HG02798 (cell line): Measurements from ENCODE around the gene BCL2A1.

Source experiments
- ATAC-seq: cut with Tn5 transposase; IDR thresholded peaks from one replicate; pipeline ENCODE4 v1.9.1; 2021; ENCODE audit warnings: mild to moderate bottlenecking; ENCODE audit not compliant: unreplicated experiment, poor library complexity

The BCL2A1 gene

DNA sequence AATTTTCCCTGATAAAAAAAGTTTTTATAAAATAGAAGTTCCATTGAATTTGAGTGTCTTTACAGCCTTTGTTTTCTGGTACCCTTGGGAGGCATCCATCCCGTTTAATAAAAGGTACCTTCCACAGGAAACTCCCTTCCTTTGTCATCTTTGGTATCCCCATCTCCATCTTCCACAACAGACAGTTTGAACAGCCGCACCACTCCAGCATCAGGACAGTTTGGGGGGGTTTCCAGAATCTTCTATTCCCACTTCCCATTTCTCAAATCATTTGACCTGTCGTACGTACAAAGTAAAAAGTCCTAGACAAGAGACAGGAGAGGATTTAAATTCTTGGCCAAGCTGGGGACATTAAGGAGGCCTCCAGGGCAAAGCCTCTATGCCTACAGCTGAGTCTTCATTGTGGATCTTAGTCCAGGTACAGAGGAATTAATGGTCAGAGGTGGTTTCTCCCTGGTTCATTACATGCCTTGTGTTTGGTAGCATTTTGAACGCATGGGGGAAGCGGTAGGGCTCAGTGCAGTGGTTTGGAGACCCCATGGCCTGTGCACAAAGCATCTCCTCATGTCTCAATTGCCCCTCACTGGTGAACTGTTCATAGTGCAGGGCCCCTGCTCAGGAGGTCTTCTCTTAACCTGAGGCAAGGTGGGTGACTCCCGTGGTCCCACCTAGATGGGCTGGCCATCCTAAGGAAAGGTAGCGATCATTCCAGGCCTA, 19.4 kb upstream of the BCL2A1 start:
- ATAC-seq = no peak

DNA sequence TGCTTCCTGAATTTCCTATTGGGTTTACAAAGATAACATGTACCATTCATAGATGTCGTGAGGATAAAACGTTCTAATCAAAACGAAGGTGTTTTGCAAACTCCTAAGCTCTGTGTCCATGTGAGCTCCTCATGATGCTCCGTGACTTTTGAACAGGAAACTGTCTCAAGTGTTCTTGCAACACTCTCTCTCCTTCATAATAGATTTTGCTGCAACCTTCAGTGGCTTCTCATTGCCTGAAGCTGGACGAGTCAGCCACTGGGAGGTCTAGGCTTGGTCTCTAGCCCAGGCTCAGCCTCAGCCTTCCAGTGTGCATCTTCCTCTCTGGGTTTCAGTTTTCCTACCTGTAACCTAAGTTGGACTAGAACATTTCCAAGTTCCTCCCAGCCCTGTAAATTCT, 18.7 kb upstream of the BCL2A1 start:
- no peak for ATAC-seq

DNA sequence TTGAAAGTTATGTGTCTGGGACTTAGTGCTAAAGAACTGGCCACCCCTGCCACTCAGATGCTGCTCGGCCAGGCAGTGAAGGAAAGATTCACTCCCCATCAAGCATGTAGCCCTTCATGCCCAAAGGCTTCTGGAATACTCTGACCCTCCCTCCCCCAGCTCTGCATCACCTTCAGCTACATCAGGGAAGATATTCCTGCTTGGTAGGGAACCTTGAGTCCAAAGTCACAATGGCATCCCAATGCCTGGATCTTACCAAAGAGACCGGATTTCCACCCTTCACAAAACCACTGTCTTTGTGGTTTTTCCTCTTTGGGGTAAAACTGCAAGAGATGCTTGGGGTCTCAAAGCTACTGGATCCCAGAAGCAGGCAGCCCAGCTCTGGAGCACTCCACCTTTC, 18.2 kb upstream of the BCL2A1 start:
- ATAC-seq = no peak

DNA sequence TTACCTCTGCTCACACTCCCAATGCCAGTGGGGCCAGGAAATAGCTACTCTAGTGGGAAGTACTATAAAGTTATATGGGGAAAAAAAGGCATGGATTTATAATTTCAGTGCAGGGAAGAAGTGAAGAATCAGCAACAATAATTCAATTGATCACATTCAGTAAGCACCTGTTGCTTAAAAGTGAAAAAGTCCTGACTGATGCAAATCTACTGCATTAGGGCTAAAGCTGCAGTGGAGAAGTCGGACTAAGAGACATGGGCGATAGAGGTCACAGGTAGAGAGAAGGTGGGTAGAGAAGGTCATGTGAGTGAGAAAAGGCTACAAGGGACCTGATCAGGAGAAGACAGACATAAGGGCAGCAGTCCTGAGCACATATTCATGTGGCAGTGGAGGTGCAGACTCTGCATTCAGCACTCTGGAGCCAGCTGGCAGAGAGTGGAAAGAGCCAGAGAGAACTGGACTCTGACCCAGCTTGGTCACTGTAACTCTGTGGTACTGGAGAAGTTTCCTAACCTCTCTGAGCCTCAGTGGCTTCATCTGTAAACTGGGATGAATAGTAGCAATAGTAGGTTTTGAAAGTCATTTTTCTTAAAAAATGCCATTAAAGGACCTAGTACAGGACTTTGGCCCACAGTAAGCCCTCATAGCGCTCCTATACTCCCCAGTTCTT, 17.6 kb upstream of the BCL2A1 start:
- ATAC-seq = no peak

DNA sequence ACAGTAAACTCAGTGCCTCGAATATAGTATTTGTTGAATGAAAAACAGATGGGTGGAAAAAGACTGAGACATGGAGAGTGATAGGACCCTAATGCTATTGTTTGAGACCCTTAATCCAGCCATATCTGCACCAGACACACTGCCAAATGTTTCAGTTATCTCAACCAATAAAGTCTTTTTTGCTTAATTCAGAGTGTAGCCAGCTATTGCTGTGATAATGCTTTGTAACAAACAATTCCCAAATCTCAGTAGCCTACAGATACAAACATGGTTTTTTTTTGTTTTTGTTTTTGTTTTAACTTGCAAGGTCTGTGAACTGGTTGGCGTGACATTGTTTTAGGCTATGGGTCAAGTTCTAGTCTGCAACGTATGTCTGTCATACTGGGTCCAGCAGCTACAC, 17.0 kb upstream of the BCL2A1 start:
- no peak for ATAC-seq

DNA sequence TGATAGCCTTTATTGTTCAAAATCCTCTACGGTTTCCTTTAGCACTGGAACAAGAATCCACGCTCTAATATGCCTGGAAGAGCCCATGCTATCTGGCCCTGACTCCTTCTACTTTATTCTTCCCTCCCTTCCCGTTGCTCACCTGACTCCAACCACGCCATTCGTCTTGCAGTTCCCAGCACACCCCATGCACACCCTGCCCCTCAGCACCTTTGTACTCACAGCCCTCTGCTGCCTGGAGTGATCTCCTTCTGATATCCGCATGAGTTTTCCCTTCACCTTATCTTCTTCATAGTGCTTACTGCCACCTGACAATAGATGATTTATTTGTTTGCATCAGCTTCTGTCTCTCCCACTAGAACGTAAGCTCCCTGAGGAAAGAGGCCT, 16.6 kb upstream of the BCL2A1 start:
- ATAC-seq = no peak

DNA sequence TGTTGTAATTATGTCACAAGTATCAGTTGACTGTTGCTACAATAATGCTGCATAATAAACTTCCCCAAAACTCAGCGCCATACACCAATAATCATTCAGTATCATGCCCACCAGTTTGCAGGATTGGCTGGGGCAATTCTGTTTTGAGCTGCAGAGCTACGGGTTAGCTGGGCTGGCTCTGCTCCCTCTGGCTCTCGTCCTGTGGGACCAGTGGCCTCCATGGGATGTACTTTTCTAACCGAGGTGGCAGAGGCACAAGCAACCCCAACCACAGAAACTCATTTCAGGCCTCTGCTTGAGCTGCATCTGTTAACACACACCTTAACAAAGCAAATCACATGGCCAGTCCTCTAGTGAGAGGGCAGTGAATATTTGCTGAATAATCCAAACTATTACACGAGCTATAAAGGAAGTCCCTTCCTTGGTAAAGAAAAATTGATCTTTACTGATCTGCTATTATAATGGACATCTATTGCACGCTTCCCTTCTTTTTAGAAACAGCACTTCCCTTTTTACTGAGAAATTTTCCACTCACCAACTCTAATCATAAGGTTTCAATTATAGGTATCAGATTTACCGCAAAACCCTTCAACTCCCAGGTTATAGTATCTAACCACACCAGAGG, 10.9 kb upstream of the BCL2A1 start:
- ATAC-seq = peak; percentile 26

DNA sequence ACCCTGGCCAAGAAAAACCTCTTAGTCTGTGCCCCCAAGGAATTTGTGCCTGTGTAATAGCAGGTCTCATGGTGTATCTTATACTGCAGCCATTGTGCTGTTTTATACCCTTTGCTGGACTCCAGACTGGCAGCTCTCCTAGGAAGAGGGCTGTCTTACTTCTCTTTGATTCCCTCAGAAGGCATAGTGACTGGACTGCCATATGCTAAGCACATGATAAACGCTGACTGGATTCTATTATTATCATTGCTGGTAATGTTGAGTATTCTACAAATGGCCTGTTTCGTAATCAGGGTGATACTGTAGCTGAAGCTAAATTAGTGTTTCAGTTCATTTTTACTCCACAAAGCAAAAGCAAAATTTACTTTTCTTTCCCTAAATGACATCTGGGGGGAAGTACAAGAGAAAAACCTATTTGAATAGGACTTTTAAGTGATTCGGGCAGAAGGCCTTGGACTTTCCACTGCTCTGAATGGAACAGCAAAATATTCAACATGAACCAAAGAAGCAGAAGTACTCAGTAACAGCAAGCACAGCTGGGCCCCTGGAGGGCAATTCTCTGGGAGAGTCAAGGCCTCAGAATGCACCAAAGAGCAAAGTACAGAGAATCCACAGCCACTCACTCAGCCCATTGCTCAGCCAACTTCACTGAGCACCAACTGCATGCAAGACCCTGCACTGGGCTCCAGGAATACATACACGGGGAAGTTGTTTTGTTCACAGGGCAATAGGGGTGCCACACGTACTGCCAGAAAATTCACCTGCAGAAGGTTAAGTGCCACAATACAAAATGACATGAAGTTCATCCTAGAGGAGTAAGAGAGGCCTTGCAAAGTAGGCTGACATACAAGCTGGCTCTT, 7.9 kb upstream of the BCL2A1 start:
- peak; percentile 78 for ATAC-seq

DNA sequence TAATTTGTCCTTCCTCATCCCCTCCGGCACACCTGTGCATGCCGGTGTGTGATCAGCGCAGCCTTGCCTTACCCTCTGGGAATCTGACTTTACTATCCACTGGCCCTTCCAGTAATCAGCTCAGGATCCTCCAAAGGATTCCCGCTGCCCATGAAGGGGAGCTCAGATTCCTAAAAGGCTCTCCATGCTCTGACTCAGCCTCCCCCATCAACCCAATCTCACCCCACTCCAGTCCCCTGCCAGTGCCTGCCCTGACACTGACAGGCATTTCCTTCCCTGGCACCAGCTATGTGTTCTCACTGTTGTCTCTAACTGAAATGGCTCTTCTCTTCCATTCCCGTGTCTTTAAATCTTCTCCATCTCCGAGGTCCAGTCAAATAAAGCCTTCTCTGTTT, 7.3 kb upstream of the BCL2A1 start:
- no peak for ATAC-seq

DNA sequence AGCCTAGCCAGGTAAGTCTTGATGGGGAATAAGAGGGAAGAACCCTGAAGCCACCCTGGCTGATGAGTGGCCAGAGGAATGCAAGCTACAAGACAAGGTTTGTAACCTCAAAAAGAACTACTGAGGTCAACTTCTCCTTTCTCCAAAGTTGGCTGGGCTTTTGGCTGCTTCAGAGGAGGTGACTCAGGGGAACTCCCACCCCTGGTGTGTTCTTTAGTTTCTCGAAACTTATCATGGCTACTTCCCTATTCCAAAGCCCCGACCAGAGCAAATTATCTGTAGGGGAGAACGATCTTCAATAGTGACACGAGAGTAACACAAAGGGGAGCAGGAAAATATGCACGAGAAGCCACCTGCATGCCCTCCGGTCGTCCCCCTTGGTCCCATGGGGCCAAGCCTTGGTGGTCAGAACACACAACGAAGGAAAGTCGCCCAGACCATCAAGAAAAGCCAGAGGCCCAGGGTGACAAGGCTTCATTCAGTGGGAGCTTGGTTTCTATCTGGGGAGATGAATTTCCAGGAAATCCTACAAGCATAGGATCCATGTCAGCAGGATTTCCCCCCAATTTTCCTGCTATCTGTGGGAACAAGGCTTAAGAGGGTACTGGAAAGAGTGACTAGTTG, 6.5 kb upstream of the BCL2A1 start:
- peak; percentile 51 for ATAC-seq

DNA sequence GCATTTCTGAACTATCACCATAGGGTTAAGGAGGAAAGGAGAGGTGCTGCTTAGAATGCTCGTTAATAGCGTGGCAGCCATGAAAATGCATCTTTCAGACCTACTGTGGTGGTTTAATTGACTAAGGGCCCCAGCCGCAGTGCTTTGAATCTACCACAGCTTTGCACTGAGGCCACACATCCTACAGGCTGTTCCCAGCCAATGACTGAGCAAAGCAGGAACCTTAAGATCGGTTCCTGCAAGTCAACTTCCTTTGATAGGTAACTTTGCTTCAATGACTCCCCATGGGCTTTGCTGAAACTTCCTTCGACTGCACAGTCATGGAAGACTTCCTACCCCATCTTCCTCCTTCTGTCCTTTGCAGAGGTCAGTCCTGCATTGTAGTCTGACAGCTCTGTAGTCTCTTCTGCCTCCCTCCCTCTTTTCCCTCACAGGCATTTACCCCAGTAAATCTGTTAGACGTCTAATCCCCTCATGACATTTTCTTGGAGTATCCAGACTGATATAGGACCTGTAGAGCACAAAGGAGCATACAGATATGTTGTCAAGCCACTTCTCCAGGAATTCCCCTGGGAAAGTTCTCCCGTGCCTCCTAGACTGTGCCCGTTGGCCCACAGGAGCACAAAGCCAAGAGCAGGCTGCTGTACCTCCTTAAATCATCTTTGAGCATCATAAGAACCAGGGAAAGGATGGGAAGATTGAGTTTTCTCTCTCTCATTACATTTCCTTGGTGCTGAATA, 2.6 kb upstream of the BCL2A1 start:
- ATAC-seq = no peak

DNA sequence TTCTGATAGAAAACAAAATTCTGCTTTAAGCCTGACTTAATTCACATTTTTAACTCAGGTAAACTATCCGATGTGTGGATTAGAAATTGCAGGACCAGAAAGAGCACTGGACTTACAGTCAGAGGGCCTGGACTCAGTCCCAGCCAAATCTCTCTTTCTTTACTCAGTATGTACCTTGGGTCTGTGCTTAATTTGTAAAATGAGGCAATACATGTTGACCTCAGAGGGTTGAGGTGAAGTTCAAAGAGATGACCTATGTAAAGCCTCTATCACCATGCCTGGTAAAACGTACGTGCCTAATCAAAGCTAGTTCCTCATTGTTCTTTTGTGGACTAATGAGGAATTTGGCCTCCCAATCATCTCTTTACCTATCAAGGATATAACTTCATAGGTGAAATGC, 1.9 kb upstream of the BCL2A1 start:
- no peak for ATAC-seq

DNA sequence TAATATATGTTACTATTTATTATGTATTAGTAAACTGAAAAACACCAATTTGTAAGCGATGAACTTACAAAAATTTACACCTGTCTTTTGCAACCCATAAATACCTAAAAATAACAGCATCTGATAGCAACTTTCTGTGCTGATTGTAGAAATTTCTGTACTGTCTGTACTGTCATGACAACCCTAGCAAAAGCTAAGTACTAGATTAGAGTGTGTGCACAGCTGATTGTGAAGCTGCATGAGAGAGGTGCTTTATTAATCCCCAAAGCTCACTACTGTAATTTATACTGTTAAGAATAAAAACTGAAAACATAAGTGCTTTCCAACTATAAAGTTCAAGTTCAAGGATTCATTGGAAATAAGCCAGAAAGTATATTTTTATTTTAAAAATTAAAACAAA, 815 bp downstream of the BCL2A1 start:
- ATAC-seq = no peak

DNA sequence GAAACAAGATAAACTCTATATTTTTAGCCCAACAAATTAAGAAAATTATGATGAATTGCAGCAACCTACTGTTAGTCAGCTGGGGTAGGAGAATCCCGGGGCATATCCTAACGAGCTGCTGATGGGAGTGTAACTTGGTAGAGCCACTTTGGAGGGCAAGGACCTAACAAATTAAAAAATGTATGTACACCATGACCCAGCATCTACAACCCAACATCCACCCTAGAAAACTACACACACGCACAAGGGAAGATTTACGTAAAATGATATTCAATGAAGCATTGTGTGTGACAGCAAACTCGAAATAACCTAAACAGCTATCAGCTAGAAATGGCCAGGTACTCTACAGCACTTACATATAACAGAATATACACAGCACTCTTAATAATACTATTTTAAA, 1.9 kb downstream of the BCL2A1 start:
- ATAC-seq = no peak

DNA sequence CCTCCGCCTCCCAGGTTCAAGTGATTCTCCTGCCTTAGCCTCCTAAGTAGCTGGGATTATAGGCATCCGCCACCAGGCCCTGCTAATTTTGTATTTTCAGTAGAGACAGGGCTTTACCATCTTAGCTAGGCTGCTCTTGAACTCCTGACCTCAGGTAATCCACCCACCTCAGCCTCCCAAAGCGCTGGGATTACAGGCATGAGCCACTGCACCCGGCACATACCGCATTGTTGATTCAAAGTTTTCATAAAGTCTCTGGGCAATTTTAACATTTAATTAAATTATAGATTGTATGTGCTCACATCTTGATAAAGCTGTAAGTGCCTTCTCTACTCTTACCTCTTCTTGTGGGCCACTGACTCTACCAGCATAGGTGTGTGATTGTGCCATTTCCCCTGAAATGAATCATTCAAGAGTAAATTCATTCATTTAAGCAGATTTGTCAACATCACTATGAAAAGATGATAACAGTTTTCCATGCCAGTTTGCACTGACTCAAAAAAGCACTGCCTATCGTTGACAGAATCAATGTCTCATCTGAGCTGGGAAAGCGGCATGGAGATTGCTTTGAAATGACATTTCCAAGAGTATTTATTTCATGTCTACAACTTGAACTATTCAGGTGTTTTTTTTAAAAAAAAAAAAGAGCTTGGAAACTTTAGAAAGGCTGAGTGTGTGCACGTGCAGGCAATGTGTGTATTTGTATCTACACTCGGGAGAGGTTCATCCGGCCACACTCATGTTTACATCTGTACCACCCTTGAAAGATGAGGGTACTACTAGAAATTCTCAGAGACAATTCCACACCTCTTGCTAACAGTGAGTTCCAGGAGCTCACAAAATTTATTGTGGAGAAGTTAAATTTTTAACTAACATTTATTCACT, 3.5 kb downstream of the BCL2A1 start:
- no peak for ATAC-seq

DNA sequence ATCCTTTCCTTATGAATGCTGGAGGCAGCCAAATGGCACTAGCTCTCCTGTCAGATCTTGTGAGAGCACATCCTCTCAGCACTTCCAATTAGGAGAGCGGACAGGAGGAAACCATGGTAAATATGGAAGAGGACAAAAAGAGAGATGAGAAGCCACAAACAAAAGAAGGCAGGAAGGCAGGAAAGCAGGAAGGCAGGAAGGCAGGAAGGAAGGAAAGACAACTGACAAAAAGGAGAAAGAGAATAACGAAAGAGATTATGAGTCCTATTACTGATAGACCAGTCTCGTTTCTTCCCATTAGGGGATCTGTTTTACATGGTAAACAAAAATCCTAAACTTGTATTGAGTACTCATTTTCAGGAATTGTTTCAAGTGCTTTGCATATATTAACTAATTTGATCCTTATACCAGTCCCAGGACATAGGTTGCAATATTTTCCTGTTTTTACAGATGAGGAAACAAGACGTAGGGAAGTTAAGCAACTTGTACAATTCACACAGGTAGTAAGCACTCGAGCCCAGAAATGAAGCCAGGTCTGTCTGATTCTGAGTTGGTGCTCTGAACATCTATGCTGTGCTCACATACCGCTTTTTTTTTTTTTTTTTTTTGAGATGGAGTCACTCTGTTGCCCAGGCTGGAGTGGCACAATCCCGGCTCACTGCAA, 4.2 kb downstream of the BCL2A1 start:
- ATAC-seq = no peak

DNA sequence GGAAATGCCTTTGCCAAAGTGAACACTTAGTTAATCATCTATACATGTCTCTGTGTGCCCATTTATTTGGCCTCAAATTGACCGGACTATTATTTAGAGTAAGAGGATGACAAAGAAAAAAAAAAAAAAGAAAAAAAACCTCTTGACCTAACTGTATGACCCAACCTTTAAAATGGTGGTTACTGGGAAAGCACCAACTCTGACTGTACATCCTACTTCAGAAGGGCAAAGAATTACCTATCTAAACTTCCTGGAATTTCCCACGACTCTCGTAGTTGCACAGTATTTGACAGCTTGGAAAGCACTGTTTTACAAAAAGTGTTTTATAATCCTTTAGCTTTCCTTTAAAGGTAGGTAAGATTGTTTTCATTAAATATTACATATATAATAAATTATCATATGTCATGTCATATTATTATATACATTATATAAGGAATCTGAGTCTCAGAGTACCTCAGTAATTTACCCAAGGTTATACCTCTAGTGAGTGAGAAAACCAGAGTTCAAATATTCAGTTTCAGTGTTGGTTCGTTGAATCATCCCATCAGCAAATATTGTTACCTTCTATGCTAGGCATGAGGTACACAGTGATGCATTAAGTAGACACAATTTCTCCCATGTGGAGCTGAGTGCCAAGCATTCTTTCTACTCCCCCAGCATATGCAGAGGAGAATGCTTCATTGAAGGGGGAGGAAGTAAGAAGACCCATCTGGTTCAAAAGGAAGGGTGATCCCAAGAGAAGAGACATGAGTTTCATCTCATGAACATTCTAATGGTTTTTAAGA, 5.0 kb downstream of the BCL2A1 start:
- ATAC-seq = peak; percentile 25
